LNCaP clone FGC (cell line): ENCODE data around the gene RPS6KA3.
"Not testable (repeated sequence)": the region's sequence is repeated elsewhere in the genome, so short reads cannot be mapped to it uniquely, and the experiment has no call there.

Experiments used
- DNase-seq: peaks from one replicate; pipeline ENCODE4 v3.0.0-alpha.2; 2011; ENCODE audit warnings: low read depth
- H3K4me3 ChIP-seq: 2 replicates; pipeline ENCODE4 v1.5.1; 2011; ENCODE audit warnings: mild to moderate bottlenecking, low read depth, low read length, control low read depth
- CTCF ChIP-seq: IDR thresholded peaks from 2 replicates; pipeline ENCODE4 v1.5.1; 2012; ENCODE audit warnings: mild to moderate bottlenecking; ENCODE audit not compliant: control insufficient read depth, insufficient read depth; ENCODE audit errors: extremely low read depth

RPS6KA3 gene

DNA sequence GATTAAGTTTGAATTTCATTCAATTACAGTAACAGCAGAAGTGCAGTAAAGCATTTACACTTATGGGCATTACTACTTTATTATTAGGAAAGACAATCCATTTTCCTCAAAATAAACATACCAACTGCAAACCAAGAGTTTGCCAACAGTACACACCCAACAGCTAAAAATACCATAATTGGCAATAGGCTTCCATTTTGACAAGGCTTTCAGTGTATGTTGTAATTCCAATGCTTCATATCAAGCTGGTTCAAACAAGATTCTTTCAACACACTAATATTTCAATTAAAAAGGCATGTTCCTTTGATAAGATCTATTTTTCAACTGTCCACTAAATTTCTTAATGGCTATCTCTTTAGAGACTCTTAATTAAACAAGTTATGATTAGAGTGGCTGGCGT is 137.2 kb downstream of the RPS6KA3 start:
- no peak for TF ChIP-seq CTCF
- no peak overlapping the region for H3K4me3 ChIP-seq
- DNase-seq: no peak

DNA sequence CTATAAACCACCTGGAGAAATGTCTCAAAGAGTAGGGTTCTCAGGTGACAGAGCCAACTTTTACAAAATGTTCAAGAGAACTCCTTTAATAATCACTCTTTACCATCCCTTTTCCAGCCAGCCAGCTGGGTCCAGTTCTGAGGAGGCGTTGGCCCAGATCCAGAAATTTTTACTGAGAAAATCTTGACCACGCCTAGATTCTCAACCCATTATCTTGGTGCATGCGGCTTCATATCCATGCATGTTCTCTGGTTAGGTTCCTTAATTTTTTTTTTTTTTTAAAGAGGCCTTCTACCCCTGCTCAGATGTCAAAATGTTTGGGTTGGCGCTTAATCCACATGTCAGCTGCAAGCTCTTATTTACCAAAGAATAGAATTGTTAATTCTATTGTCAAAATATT is 138.0 kb downstream of the RPS6KA3 start:
- no peak for TF ChIP-seq CTCF
- no peak overlapping the region for H3K4me3 ChIP-seq
- DNase-seq: no peak

- DNase-seq, H3K4me3 ChIP-seq: not testable (repeated sequence)
Observed at GRCh38 chrX:20127440-20127839, 139.3 kb downstream of the RPS6KA3 start.

- DNase-seq, H3K4me3 ChIP-seq: not testable (repeated sequence)
Observed at GRCh38 chrX:20126833-20127232, 139.9 kb downstream of the RPS6KA3 start.

DNA sequence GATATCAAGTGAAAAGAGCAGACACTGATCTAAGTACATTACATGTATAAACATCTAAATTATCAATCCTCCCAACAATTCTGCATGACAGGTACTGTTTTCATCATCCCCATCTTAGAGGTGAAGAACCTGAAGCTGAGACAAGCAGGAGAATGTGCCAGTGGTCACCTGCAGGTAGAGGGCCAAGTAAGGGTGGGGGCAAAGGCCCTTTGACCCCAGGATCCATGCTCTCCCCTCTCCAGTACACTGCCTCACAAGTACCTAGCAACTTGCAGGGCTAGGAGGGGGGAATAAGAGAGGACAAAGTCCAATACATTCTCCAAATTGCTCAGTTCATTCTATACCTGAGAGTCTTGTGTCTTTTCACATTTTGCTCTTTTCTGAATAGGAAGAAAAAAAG is 141.7 kb downstream of the RPS6KA3 start:
- DNase-seq: no peak
- H3K4me3 ChIP-seq: no peak overlapping the region
- TF ChIP-seq CTCF: no peak

DNA sequence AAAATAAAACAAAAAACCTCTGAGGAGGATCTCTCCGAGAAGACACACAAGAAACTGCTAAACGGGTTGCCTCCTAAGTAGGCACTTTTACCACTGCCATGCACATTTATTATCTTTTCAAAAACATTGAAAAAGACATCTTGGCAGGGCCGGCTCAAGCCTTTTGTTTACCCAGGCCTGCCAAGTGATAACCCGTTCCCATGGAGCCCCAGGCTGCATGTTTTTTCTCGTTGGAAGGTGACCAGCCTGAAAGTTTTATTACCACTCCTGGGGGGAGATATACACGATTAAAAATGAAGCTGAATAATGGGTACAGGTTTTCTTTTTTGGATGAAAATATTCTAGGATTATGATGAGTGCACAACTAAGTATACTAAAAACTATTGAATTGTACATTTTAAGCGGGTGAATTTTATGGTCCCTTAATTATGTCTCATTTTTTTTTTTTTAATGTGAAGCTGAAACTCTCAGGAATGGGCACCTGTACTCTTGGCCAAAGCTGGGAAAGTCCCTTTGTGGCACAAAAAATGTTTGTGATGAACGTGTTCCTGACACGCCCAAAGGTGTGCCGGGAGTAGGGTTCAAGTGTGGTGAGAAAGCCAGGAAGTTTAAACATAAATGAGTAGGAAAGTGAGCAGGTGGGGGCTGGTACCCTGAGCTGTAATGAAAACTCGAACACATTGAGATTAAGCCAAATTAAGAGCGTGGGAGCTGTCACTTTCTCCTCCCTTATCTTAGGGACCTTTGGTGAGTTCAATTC is 148.5 kb downstream of the RPS6KA3 start:
- no peak for TF ChIP-seq CTCF
- H3K4me3 ChIP-seq: no peak overlapping the region
- DNase-seq: no peak

DNA sequence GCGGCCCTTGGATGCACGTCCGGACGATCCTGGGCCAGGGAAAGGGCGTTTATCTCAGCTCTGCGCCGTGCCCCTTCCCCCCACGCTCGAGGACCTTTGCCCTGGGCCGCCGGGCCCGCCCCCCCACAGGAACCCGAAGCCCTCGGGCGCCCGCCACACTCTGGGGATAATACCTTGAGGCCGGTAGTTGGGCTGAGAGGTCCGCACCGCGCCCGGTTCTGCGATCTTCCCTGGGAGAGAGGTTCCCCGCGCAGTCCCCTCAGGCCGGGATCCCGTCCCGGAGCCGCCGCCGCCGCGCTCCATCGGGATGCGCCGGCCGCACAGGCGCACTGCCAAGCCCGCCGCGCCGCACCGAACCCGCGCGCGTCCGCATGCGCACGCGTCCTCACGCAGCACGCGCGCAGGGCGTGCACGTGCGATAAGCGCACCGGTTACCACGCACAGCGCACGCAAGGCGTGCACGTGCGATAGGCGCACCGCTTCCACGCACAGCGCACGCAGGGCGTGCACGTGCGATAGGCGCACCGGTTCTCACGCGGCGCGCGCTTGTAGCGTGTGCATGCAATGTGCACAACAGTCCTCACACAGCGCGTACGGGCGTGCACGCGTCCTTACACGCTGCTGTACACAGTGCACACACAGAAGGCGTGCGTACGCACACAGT is 150.0 kb downstream of the RPS6KA3 start, which contains the start of gene MAP7D2:
MAP7D2 (minus strand) TSS at position 331 of the 664 bp plus-strand sequence; CDS start at position 303, 28 bp downstream.
- no peak for TF ChIP-seq CTCF
- no peak for DNase-seq
- H3K4me3 ChIP-seq: no peak within 1 kb of the TSS

DNA sequence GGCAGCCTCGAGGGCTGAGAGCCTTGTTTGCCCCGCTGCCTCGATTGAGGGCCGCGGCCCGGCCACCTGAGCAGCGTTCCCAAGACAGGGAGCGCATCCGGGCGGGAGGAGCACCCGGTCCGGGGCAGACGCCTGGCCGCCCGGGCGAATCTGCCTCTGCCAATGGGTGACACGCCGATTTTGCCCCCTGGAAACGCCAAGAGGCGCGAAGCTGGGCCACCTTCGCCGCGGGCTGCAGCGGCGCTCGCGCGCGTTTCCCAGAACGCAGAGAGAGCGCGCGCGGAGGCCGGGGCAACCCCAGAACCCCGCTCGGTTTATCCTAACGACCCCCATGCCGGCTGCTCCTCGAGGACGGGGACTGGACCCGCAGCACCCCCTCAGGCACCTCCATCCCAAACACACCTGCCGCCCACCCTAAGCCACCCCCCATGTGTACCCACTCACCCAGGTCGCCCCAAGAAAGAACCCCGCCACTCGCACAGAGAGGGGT is 150.6 kb downstream of the RPS6KA3 start:
- no peak overlapping the region for H3K4me3 ChIP-seq
- TF ChIP-seq CTCF: no peak
- DNase-seq: no peak
